ENCODE measurements around the gene CYP27C1.

- TF ChIP-seq CTCF (IDR thresholded peaks at IDR 0.05) (no peak), POLR2A (IDR thresholded peaks at IDR 0.05) (no peak)
Measured at GRCh38 chr2:127196549-127196948, 23.6 kb downstream of the CYP27C1 start.
